ENCODE measurements around the gene METTL16.
"Not testable (repeated sequence)": the region's sequence is repeated elsewhere in the genome, so short reads cannot be mapped to it uniquely, and the experiment has no call there.

The METTL16 gene

DNA sequence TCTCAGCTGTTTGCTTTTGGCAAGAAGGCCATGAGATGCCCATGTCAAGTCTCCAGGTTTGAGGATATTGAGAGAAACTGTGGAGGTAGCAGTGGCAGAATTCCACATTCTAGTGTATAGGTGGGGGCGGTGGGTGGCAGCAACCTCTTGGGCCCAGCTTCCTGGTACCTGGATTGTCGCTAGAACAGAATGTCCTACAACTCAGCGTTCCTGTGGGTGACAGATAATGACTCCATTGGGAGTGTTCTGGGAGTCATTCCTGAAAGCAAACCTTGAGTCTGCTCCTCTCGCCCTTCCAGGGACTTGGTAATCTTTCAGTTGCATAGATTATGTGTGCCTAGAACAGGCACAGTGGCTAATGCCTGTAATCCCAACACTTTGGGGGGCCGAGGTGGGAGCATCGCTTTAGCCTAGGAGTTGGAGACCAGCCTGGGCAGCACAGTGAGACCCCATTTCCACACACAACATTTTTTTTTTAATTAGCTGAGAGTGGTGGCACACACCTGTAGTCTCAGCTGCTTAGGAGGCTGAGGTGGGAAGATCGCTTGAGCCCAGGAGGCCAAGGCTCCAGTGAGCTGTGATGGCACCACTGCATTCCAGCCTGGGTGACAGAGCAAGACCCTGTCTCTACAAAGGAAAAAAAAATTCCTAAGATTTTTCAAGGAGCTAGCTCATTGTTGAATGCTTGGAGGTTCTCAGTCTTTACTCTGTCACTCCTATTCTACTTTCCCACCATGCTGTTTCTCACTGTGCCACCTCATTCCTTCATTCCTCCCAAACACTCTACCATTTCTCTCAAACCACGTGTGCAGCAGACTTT, 37.9 kb upstream of the METTL16 start:
- Histone ChIP-seq H3K4me1 (ENCODE audit: low read depth, poor library complexity, severe bottlenecking) (no peaks in the 10 kb centered on the region), H3K79me2 (ENCODE audit: insufficient read depth, low read depth) (no peaks in the 10 kb centered on the region), H3K27ac (no peak overlapping the region), H3K4me3 (IDR thresholded peaks at IDR 0.05; ENCODE audit: insufficient read depth, low read depth, low read length) (no peak overlapping the region), H3K9ac (no peak overlapping the region), H3K27me3 (ENCODE audit: insufficient read depth, low read depth) (no peaks in the 10 kb centered on the region), H4K20me1 (ENCODE audit: insufficient read depth) (no peaks in the 10 kb centered on the region), H3K36me3 (ENCODE audit: insufficient read depth) (no peaks in the 10 kb centered on the region), H2AFZ (ENCODE audit: low read depth) (no peak overlapping the region), H3K4me2 (no peak overlapping the region)
- TF ChIP-seq, protein P1, sequence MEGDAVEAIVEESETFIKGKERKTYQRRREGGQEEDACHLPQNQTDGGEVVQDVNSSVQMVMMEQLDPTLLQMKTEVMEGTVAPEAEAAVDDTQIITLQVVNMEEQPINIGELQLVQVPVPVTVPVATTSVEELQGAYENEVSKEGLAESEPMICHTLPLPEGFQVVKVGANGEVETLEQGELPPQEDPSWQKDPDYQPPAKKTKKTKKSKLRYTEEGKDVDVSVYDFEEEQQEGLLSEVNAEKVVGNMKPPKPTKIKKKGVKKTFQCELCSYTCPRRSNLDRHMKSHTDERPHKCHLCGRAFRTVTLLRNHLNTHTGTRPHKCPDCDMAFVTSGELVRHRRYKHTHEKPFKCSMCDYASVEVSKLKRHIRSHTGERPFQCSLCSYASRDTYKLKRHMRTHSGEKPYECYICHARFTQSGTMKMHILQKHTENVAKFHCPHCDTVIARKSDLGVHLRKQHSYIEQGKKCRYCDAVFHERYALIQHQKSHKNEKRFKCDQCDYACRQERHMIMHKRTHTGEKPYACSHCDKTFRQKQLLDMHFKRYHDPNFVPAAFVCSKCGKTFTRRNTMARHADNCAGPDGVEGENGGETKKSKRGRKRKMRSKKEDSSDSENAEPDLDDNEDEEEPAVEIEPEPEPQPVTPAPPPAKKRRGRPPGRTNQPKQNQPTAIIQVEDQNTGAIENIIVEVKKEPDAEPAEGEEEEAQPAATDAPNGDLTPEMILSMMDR (conservative IDR thresholded peaks at IDR 0.05; ENCODE audit: low read depth, low read length) = no peak

DNA sequence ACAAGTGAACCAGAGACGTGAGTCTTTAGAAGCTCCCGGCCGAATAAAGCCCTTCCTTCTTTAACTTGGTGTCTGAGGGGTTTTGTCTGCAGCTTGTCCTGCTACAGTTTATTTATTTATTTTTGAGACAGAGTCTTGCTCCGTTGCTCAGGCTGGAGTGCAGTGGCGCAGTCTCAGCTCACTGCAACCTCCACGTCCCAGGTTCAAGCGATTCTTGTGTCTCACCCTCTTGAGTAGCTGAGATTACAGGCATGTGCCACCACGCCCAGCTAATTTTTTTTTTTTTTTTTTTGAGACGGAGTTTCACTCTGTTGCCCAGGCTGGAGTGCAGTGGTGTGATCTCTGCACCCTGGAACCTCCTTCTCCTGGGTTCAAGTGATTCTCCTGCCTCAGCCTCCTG, 36.3 kb upstream of the METTL16 start:
- not testable (repeated sequence) for H3K27ac ChIP-seq; H3K79me2 ChIP-seq (ENCODE audit: insufficient read depth, low read depth); H2AFZ ChIP-seq (ENCODE audit: low read depth); H4K20me1 ChIP-seq (ENCODE audit: insufficient read depth); H3K4me3 ChIP-seq (IDR thresholded peaks at IDR 0.05; ENCODE audit: insufficient read depth, low read depth, low read length); H3K4me1 ChIP-seq (ENCODE audit: low read depth, poor library complexity, severe bottlenecking); H3K4me2 ChIP-seq; H3K9ac ChIP-seq; H3K36me3 ChIP-seq (ENCODE audit: insufficient read depth); H3K27me3 ChIP-seq (ENCODE audit: insufficient read depth, low read depth)

DNA sequence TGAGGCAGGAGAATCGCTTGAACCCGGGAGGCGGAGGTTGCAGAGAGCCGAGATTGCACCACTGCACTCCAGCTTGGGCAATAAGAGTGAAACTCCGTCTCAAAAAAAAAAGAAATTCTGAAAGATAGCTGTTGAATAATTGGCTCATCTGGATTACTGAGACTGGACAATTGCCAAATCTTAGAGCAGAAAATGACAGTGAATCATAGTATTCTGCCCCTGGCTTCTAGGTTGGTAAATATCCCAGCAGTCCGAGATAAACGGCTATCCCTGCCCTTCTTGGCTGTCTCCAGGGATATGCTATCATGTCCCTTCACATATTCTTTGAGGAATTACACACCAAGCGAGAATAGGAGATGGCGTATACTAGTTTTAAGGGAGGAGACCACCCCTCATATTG, 35.5 kb upstream of the METTL16 start:
- no peak overlapping the region for H3K4me3 ChIP-seq (IDR thresholded peaks at IDR 0.05; ENCODE audit: insufficient read depth, low read depth, low read length)
- no peaks in the 10 kb centered on the region for H3K27me3 ChIP-seq (ENCODE audit: insufficient read depth, low read depth)
- H3K9ac ChIP-seq = no peak overlapping the region
- H3K36me3 ChIP-seq (ENCODE audit: insufficient read depth) = no peaks in the 10 kb centered on the region
- TF ChIP-seq, protein P1 (conservative IDR thresholded peaks at IDR 0.05; ENCODE audit: low read depth, low read length) = no peak
- no peaks in the 10 kb centered on the region for H4K20me1 ChIP-seq (ENCODE audit: insufficient read depth)
- H3K27ac ChIP-seq = no peak overlapping the region
- H3K4me2 ChIP-seq = no peak overlapping the region
- H3K79me2 ChIP-seq (ENCODE audit: insufficient read depth, low read depth) = no peaks in the 10 kb centered on the region
- no peaks in the 10 kb centered on the region for H3K4me1 ChIP-seq (ENCODE audit: low read depth, poor library complexity, severe bottlenecking)
- H2AFZ ChIP-seq (ENCODE audit: low read depth) = no peak overlapping the region

DNA sequence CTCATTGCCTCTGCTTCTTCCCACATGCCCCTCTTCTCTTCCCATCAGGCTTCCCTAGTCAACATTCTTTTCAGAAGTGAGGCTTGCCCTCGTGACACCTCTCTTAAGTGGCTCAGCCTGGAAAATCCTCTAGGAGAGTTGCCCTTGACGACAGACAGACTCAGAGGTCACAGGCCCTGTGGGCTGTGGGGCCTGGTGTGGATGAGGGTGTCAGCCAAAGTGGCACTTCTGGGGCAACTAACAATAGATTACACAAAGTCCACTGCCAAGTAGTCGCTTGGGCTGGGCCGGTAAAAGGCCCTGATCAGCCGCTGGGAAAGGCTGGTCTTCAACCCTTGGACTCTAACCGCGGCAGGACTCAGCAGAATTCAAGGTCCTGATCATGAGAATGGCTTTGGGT, 33.7 kb upstream of the METTL16 start:
- H3K27ac ChIP-seq = no peak overlapping the region
- H3K79me2 ChIP-seq (ENCODE audit: insufficient read depth, low read depth) = no peaks in the 10 kb centered on the region
- H3K4me3 ChIP-seq (IDR thresholded peaks at IDR 0.05; ENCODE audit: insufficient read depth, low read depth, low read length) = no peak overlapping the region
- no peak overlapping the region for H3K4me2 ChIP-seq
- H3K36me3 ChIP-seq (ENCODE audit: insufficient read depth) = no peaks in the 10 kb centered on the region
- H2AFZ ChIP-seq (ENCODE audit: low read depth) = no peak overlapping the region
- TF ChIP-seq, protein P1 (conservative IDR thresholded peaks at IDR 0.05; ENCODE audit: low read depth, low read length) = no peak
- no peaks in the 10 kb centered on the region for H3K27me3 ChIP-seq (ENCODE audit: insufficient read depth, low read depth)
- H3K4me1 ChIP-seq (ENCODE audit: low read depth, poor library complexity, severe bottlenecking) = no peaks in the 10 kb centered on the region
- no peak overlapping the region for H3K9ac ChIP-seq
- H4K20me1 ChIP-seq (ENCODE audit: insufficient read depth) = no peaks in the 10 kb centered on the region

DNA sequence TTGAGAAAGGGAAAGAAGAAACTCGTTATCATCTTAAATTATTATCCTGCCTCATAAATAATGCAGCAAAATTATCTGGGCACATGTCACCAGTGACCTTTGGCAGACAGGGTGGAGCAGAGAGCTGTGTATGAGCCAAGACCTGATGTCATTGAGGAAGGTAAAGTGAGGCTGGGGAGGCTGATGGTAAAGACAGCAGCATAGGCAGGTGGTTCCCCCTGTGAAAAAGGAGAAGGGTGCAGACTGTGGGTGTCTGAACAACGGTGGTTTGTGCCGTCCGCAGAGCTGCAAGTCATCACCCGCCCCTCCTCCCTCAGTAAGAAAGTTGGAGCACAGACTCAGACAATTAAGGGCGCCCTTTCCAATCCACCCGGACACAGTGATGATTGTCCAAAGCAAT, 30.8 kb upstream of the METTL16 start:
- Histone ChIP-seq H3K4me3 (IDR thresholded peaks at IDR 0.05; ENCODE audit: insufficient read depth, low read depth, low read length) (no peak overlapping the region), H3K79me2 (ENCODE audit: insufficient read depth, low read depth) (no peaks in the 10 kb centered on the region), H4K20me1 (ENCODE audit: insufficient read depth) (no peaks in the 10 kb centered on the region), H2AFZ (ENCODE audit: low read depth) (no peak overlapping the region), H3K4me1 (ENCODE audit: low read depth, poor library complexity, severe bottlenecking) (no peaks in the 10 kb centered on the region), H3K4me2 (no peak overlapping the region), H3K36me3 (ENCODE audit: insufficient read depth) (no peaks in the 10 kb centered on the region), H3K27ac (no peak overlapping the region), H3K27me3 (ENCODE audit: insufficient read depth, low read depth) (no peaks in the 10 kb centered on the region), H3K9ac (no peak overlapping the region)
- TF ChIP-seq, protein P1 (conservative IDR thresholded peaks at IDR 0.05; ENCODE audit: low read depth, low read length) = no peak

Data from KMS-11 (cell line).